ENCODE results near the gene INSC. TPM values are rescaled to one million over a fixed set of nuclear protein-coding genes. Genes with fewer than 3 reads are reported as not detected.

Gene INSC
- total RNA-seq, 6 experiments from 2014 or later, result 0.15 to 0.44 (median 0.43) TPM; not detected in 3

- no peak for ATAC-seq
- WGBS (ENCODE audit: insufficient coverage, low coverage, low lambda C conversion rate, missing lambda C conversion rate), result 43% methylated on average over 1 of the region's 1 CpG
- no peak for TF ChIP-seq CTCF (IDR thresholded peaks at IDR 0.05)
- TF ChIP-seq POLR2A (IDR thresholded peaks at IDR 0.05), result no peak
Observed at GRCh38 chr11:15150507-15150906, 35.8 kb downstream of the INSC start.

GRCh38 chr11:15153231-15153630 is 38.5 kb downstream of the INSC start:
- intact Hi-C loops (cut with DNase I), result no loop called here
- ATAC-seq (no peak), DNase-seq (no peak)
- Histone ChIP-seq H3K27me3 (no peaks in the 10 kb centered on the region), H3K4me1 (peaks cover 0 to 5% (median 2%) of the 10 kb centered on the region in 4 donors), H3K9me3 (no peaks in the 10 kb centered on the region), H3K4me3 (no peak overlapping the region), H3K36me3 (no peaks in the 10 kb centered on the region), H3K27ac (no peak overlapping the region)
- no peak for TF ChIP-seq CTCF (IDR thresholded peaks at IDR 0.05)
- TF ChIP-seq POLR2A (IDR thresholded peaks at IDR 0.05), result no peak

More at GRCh38 chr11:15150507-15150906, 35.8 kb downstream of the INSC start:
- Histone ChIP-seq H3K4me1 (peaks cover 0 to 6% (median 2%) of the 10 kb centered on the region in 4 donors), H3K27me3 (no peaks in the 10 kb centered on the region), H3K9me3 (no peaks in the 10 kb centered on the region), H3K27ac (no peak overlapping the region), H3K4me3 (no peak overlapping the region), H3K36me3 (no peaks in the 10 kb centered on the region)
- no peak for DNase-seq
- intact Hi-C loops (cut with DNase I), result no loop called here

DNA sequence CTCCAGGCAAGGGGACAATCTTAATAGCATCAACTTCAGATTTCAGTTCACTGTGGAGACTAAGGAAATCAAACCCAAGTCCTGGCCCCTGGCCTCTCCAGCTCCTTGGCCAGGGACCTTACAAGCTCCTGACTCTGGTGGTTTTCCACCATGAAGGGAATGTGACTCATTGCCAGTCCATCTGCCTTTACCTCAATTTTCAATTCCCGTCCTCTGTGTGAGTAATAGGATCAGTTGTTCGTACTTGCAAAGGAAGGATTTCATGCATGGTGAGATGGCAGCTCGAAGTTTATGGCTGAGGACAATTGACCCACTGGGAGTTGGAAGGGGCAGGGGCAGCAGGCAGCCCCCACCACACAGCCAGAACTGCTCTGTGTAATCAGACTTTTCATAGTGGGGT is 42.5 kb downstream of the INSC start:
- H3K4me1 ChIP-seq, result peaks cover 0 to 14% (median 3%) of the 10 kb centered on the region in 4 donors
- WGBS (ENCODE audit: insufficient coverage, low coverage, low lambda C conversion rate, missing lambda C conversion rate), result 87% methylated on average over 3 of the region's 3 CpGs
- intact Hi-C loops (cut with DNase I), result no loop called here
- H3K9me3 ChIP-seq, result no peaks in the 10 kb centered on the region
- no peaks in the 10 kb centered on the region for H3K27me3 ChIP-seq
- H3K36me3 ChIP-seq, result no peaks in the 10 kb centered on the region
- no peak overlapping the region for H3K27ac ChIP-seq
- H3K4me3 ChIP-seq, result no peak overlapping the region
- no peak for DNase-seq
- ATAC-seq, result no peak
- no peak for TF ChIP-seq CTCF (IDR thresholded peaks at IDR 0.05)
- TF ChIP-seq POLR2A (IDR thresholded peaks at IDR 0.05), result no peak

GRCh38 chr11:15157606-15158137 is 42.9 kb downstream of the INSC start:
- no peak overlapping the region for H3K4me3 ChIP-seq
- peaks cover 0 to 14% (median 3%) of the 10 kb centered on the region in 4 donors for H3K4me1 ChIP-seq
- TF ChIP-seq CTCF (IDR thresholded peaks at IDR 0.05) (no peak), POLR2A (IDR thresholded peaks at IDR 0.05) (no peak)
- no peaks in the 10 kb centered on the region for H3K36me3 ChIP-seq
- H3K9me3 ChIP-seq, result no peaks in the 10 kb centered on the region
- no peaks in the 10 kb centered on the region for H3K27me3 ChIP-seq
- H3K27ac ChIP-seq, result no peak overlapping the region
- DNase-seq (no peak), ATAC-seq (no peak)
- WGBS (ENCODE audit: insufficient coverage, low coverage, low lambda C conversion rate, missing lambda C conversion rate), result 38% methylated on average over 1 of the region's 6 CpGs
- intact Hi-C loops (cut with DNase I), result no loop called here
